Lower lobe of right lung (tissue), 2 donors: ENCODE results near the gene PITX3. TPM values are rescaled to one million over a fixed set of nuclear protein-coding genes. Genes with fewer than 3 reads are reported as not detected.

Source experiments
- ATAC-seq, 2 donors: fragments of 200-7000 bp; cut with Tn5 transposase; one replicate each; pipeline ENCODE4 v1.9.1; 2020 to 2022; ENCODE audit warnings: mild to moderate bottlenecking in 2 of 2, moderate library complexity in 2 of 2
- DNase-seq: peaks from one replicate; pipeline ENCODE4 v3.0.0-alpha.2; 2020
- H3K27ac ChIP-seq: fragments of 200-600 bp; one replicate; pipeline ENCODE4 v1.8.0; 2022
- H3K27me3 ChIP-seq: fragments of 200-600 bp; one replicate; pipeline ENCODE4 v1.8.0; 2022; ENCODE audit warnings: low read depth
- H3K36me3 ChIP-seq: fragments of 200-600 bp; one replicate; pipeline ENCODE4 v1.8.0; 2022; ENCODE audit warnings: mild to moderate bottlenecking
- H3K4me1 ChIP-seq: fragments of 200-600 bp; one replicate; pipeline ENCODE4 v1.8.0; 2022
- H3K4me3 ChIP-seq: fragments of 200-600 bp; one replicate; pipeline ENCODE4 v1.8.0; 2022; ENCODE audit warnings: mild to moderate bottlenecking
- H3K9me3 ChIP-seq: fragments of 200-600 bp; one replicate; pipeline ENCODE4 v1.8.0; 2022
- intact Hi-C: fragments of 100-400 bp; cut with DNase I; formaldehyde crosslinking; loops from one replicate; pipeline ENCODE4 v1.11.0; 2022
- total RNA-seq: library from RNA; stranded (reverse); fragmentation: NEBNext Ultra II Directional; extraction: Animal tissue kit (Norgen Biotek cat#: 25700); gene quantifications from one replicate; pipeline ENCODE4 v1.2.1, GENCODE V29; 2021
- TF ChIP-seq, protein P1 (sequence below): fragments of 200-600 bp; IDR thresholded peaks from one replicate; pipeline ENCODE4 v1.8.0; 2022; ENCODE audit warnings: antibody characterized with exemption, mild to moderate bottlenecking
- donor health status: DM: no; HTN: yes; CAD: no; lungs with severe emphysema.

PITX3 gene
- total RNA-seq, 1 donor from 2014 or later: not detected

DNA sequence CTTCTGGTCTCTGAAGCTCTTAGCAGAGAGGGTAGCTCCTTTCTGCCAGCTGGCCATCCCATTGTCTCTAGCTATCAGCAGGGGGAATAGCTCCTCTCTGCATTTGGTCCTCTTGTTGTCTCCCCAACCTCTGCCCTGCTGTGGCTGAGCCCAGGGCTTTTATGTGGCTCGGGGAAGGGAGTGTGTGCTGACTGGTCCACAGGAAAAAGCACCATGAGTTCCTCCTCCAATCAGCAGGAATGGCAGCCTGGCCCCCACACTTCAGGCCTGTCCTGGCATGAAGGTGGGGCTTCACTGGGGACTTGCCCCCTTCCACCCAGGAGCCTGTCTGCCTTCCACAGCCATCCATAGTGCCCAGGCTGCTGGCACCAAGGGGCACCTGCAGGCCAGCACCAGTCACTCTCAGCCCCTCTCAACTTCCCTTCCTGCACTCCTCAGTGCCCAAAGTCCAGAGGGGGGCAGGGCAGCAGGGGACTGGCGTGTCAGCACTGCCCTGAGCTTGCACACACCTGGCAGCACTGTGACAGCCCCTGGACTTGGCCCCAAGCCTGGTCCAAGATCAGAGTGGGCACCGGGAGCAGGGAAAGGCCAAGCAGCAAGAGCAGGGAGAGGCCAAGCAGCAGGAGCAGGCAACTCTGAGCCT, 52.9 kb downstream of the PITX3 start:
- no peaks in the 10 kb centered on the region for H3K9me3 ChIP-seq
- TF ChIP-seq, protein P1, sequence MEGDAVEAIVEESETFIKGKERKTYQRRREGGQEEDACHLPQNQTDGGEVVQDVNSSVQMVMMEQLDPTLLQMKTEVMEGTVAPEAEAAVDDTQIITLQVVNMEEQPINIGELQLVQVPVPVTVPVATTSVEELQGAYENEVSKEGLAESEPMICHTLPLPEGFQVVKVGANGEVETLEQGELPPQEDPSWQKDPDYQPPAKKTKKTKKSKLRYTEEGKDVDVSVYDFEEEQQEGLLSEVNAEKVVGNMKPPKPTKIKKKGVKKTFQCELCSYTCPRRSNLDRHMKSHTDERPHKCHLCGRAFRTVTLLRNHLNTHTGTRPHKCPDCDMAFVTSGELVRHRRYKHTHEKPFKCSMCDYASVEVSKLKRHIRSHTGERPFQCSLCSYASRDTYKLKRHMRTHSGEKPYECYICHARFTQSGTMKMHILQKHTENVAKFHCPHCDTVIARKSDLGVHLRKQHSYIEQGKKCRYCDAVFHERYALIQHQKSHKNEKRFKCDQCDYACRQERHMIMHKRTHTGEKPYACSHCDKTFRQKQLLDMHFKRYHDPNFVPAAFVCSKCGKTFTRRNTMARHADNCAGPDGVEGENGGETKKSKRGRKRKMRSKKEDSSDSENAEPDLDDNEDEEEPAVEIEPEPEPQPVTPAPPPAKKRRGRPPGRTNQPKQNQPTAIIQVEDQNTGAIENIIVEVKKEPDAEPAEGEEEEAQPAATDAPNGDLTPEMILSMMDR: no peak
- ATAC-seq: peak in 1 of 2 donors; percentile 23
- H3K27me3 ChIP-seq: no peaks in the 10 kb centered on the region
- intact Hi-C loops: no loop called here
- no peak for DNase-seq
- peaks cover 12% of the 10 kb centered on the region for H3K4me1 ChIP-seq
- no peaks in the 10 kb centered on the region for H3K36me3 ChIP-seq
- no peak overlapping the region for H3K4me3 ChIP-seq
- no peak overlapping the region for H3K27ac ChIP-seq

DNA sequence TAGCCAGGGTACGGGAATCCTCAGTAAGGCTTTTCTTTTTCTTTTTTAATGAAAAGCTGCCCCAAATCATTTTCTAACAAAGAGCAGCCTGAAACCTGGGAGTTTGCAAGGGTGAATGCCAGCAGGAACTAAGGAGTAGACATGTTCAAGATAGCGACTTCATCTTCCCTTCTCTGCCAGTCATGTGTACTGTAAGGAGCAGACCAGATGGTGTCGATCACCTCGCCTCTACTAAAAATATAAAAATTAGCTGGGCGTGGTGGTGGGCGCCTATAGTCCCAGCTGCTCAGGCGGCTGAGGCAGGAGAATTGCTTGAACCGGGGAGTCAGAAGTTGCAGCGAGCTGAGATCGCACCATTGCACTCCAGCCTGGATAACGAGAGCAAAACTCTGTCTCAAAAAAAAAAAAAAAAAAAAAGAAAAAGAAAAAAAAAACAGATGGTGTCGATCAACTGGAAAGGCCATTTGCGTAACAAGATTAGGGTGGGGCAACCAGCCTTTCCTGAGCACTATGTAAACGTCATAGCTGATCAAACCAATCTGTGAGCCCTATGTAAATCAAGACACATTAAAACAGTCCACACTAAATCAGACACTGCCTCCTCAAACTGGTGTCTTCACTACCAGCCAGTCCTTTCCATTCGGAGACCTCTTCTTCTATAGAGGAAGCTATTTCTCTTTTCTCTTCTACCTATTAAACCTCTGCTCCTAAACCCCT, 55.3 kb downstream of the PITX3 start:
- DNase-seq: no peak
- H3K27me3 ChIP-seq: no peaks in the 10 kb centered on the region
- no peaks in the 10 kb centered on the region for H3K9me3 ChIP-seq
- no peak overlapping the region for H3K4me3 ChIP-seq
- H3K27ac ChIP-seq: no peak overlapping the region
- H3K4me1 ChIP-seq: peaks cover 12% of the 10 kb centered on the region
- TF ChIP-seq, protein P1: no peak
- intact Hi-C loops: no loop called here
- ATAC-seq: peak in 1 of 2 donors; percentile 57
- H3K36me3 ChIP-seq: no peaks in the 10 kb centered on the region

GRCh38 chr10:102185272-102185671, 56.0 kb downstream of the PITX3 start:
- ATAC-seq (no peak), DNase-seq (no peak)
- intact Hi-C loops: no loop called here
- TF ChIP-seq, protein P1: no peak
- Histone ChIP-seq H3K9me3 (no peaks in the 10 kb centered on the region), H3K4me3 (no peak overlapping the region), H3K27me3 (no peaks in the 10 kb centered on the region), H3K36me3 (no peaks in the 10 kb centered on the region), H3K4me1 (peaks cover 12% of the 10 kb centered on the region), H3K27ac (no peak overlapping the region)

DNA sequence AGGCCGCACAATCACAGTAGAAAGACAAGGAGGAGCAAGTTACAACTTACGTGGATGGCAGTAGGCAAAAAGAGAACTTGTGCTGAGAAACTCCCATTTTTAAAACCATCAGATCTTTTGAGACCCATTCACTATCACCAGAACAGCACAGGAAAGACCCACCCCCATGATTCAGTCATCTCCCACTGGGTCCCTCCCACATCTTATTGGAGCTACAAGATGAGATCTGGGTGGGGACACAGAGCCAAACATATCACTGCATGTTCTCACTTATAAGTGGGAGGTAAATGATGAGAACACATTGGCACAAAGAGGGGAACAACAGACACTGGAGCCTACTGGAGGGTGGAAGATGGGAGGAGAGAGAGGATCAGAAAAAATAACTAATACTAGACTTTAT, 56.7 kb downstream of the PITX3 start:
- H3K27ac ChIP-seq: no peak overlapping the region
- ATAC-seq (no peak), DNase-seq (no peak)
- H3K27me3 ChIP-seq: no peaks in the 10 kb centered on the region
- peaks cover 8% of the 10 kb centered on the region for H3K4me1 ChIP-seq
- no peaks in the 10 kb centered on the region for H3K36me3 ChIP-seq
- TF ChIP-seq, protein P1: no peak
- no peak overlapping the region for H3K4me3 ChIP-seq
- H3K9me3 ChIP-seq: no peaks in the 10 kb centered on the region
- intact Hi-C loops: no loop called here

Other genes with a start within 250 kb of the PITX3 start
- 38.6 TPM for gene ARMH3, start 185.3 kb downstream of the PITX3 start, total RNA-seq
- gene HPS6, start 176.2 kb downstream of the PITX3 start, total RNA-seq: 21.8 TPM
- gene LDB1, start 121.1 kb downstream of the PITX3 start, total RNA-seq: 58.0 TPM
- 32.7 TPM for gene PPRC1, start 108.5 kb downstream of the PITX3 start, total RNA-seq
- 31.0 TPM for gene NOLC1, start 89.1 kb downstream of the PITX3 start, total RNA-seq
- gene ELOVL3, start 15.2 kb downstream of the PITX3 start, total RNA-seq: 0.92 TPM
- gene GBF1, start 4.0 kb upstream of the PITX3 start, total RNA-seq: 40.3 TPM
- gene NFKB2, start 154.2 kb upstream of the PITX3 start, total RNA-seq: 30.9 TPM
- 5.3 TPM for gene PSD, start 177.3 kb upstream of the PITX3 start, total RNA-seq
- gene FBXL15, start 179.3 kb upstream of the PITX3 start, total RNA-seq: 16.6 TPM
- 41.2 TPM for gene CUEDC2, start 191.1 kb upstream of the PITX3 start, total RNA-seq
- 5.7 TPM for gene C10orf95, start 210.0 kb upstream of the PITX3 start, total RNA-seq